HCT116 (cell line): ENCODE results near the gene SRGAP1. TPM values are rescaled to one million over a fixed set of nuclear protein-coding genes. Genes with fewer than 3 reads are reported as not detected.

ENCODE experiments used
- ATAC-seq: fragments of 200-7000 bp; cut with Tn5 transposase; 2 replicates; pipeline ENCODE4 v1.9.1; 2020; ENCODE audit warnings: mild to moderate bottlenecking, moderate library complexity
- BruUV-seq: library from RNA; stranded (reverse); fragments of 400-500 nt; replicated peaks from 2 replicates; lab custom pipeline; 2021; lab: Mats Ljungman, UMichigan
- CTCF ChIA-PET: fragments of 300-600 bp; sonication (Branson Sonifier 250); formaldehyde crosslinking; loops from one replicate; lab custom pipeline; 2021; ENCODE audit warnings: antibody characterized with exemption; lab: Charles Lee
- POLR2A ChIA-PET: fragments of 300-600, 350-600 bp; sonication (Branson Sonifier 250); formaldehyde crosslinking; loops from one replicate; lab custom pipeline; 2021; ENCODE audit warnings: antibody characterized with exemption; lab: Charles Lee
- RAD21 ChIA-PET, 2 experiments: fragments of 300-600 bp; sonication (Branson Sonifier 250); formaldehyde crosslinking; loops; one replicate each; lab custom pipeline; 2023; ENCODE audit warnings: low total read pairs in 2 of 2; ENCODE audit not compliant: uncharacterized antibody in 2 of 2, unreplicated experiment in 2 of 2, low non-redundant PET in 1 of 2; lab: Charles Lee
- DNase-seq: peaks from one replicate; pipeline ENCODE4 v3.0.0-alpha.2; 2010; ENCODE audit warnings: low read depth, low spot score
- H2AFZ ChIP-seq: fragments of 200-600 bp; shearing (Covaris generic), sonication (generic); 2 replicates; pipeline ENCODE4 v1.6.1; 2017; ENCODE audit warnings: low read depth, mixed run types, mixed read lengths, antibody characterized with exemption, low read length; ENCODE audit not compliant: poor library complexity, severe bottlenecking
- H3K27ac ChIP-seq: 2 replicates; pipeline ENCODE4 v1.5.1; 2012; ENCODE audit warnings: low read depth, low read length
- H3K27me3 ChIP-seq: fragments of 200-600 bp; sonication (generic); 2 replicates; pipeline ENCODE4 v1.6.1; 2016; ENCODE audit warnings: mixed run types, low read length, mixed read lengths; ENCODE audit not compliant: insufficient read depth
- H3K36me3 ChIP-seq, 2 experiments: fragments of 200-500 bp in 1 of 2; fragments of 200-600 bp in 1 of 2; sonication (Bioruptor generic) in 1 of 2; sonication (generic) in 1 of 2; 2 replicates each; pipeline versions ENCODE4 v1.5.1 to v1.6.1; 2014 to 2016; ENCODE audit warnings: low read length in 2 of 2, inconsistent platforms in 1 of 2, mixed read lengths in 1 of 2, mixed run types in 1 of 2; ENCODE audit not compliant: insufficient read depth in 2 of 2, control insufficient read depth in 1 of 2
- H3K4me1 ChIP-seq, 2 experiments: fragments of 200-600 bp in 1 of 2; sonication (generic) in 1 of 2; 2 replicates each; pipeline versions ENCODE4 v1.5.1 to v1.6.1; 2012 to 2017; ENCODE audit warnings: low read length in 2 of 2, inconsistent platforms in 1 of 2, mild to moderate bottlenecking in 1 of 2, mixed read lengths in 1 of 2, mixed run types in 1 of 2, moderate library complexity in 1 of 2; ENCODE audit not compliant: insufficient read depth in 2 of 2, control insufficient read depth in 1 of 2
- H3K4me2 ChIP-seq: fragments of 200-600 bp; sonication (generic); 2 replicates; pipeline ENCODE4 v1.6.1; 2017; ENCODE audit warnings: mixed run types, low read length, mixed read lengths
- H3K4me3 ChIP-seq, 2 experiments: fragments of 200-600 bp in 1 of 2; sonication (generic) in 1 of 2; replicated peaks in 1 of 2; 2 replicates each; pipeline ENCODE4 v1.5.1; 2011 to 2016; ENCODE audit warnings: low read length in 2 of 2, control low read depth in 1 of 2, low read depth in 1 of 2, mild to moderate bottlenecking in 1 of 2, mixed read lengths in 1 of 2, mixed run types in 1 of 2
- H3K79me2 ChIP-seq: fragments of 200-600 bp; sonication (generic); 2 replicates; pipeline ENCODE4 v1.6.1; 2017; ENCODE audit warnings: mild to moderate bottlenecking, mixed run types, low read length, moderate library complexity, mixed read lengths; ENCODE audit not compliant: insufficient read depth
- H3K9ac ChIP-seq: fragments of 200-600 bp; sonication (generic); 2 replicates; pipeline ENCODE4 v1.6.1; 2016; ENCODE audit warnings: low read length, mixed read lengths
- H3K9me2 ChIP-seq: fragments of 200-600 bp; sonication (generic), shearing (Covaris generic); 2 replicates; pipeline ENCODE4 v1.6.1; 2017; ENCODE audit warnings: mixed run types, mild to moderate bottlenecking, moderate library complexity; ENCODE audit not compliant: insufficient read depth
- H3K9me3 ChIP-seq, 2 experiments: fragments of 200-500 bp in 1 of 2; fragments of 200-600 bp in 1 of 2; sonication (Bioruptor generic) in 1 of 2; sonication (generic) in 1 of 2; 2 replicates each; pipeline ENCODE4 v1.6.1; 2014 to 2017; ENCODE audit warnings: low read length in 2 of 2, mixed read lengths in 2 of 2, inconsistent platforms in 1 of 2, low read depth in 1 of 2, mild to moderate bottlenecking in 1 of 2, mixed run types in 1 of 2, moderate library complexity in 1 of 2; ENCODE audit not compliant: control insufficient read depth in 1 of 2, insufficient read depth in 1 of 2
- H4K20me1 ChIP-seq: fragments of 200-600 bp; sonication (generic), shearing (Covaris generic); 2 replicates; pipeline ENCODE4 v1.6.1; 2017; ENCODE audit warnings: mixed run types, mild to moderate bottlenecking, moderate library complexity; ENCODE audit not compliant: insufficient read depth
- ATF3 ChIP-seq: IDR thresholded peaks from 2 replicates; pipeline ENCODE4 v1.6.1; 2012
- CBX3 ChIP-seq: IDR thresholded peaks from 2 replicates; pipeline ENCODE4 v1.6.1; 2012; ENCODE audit warnings: low read depth
- EGR1 ChIP-seq: IDR thresholded peaks from 2 replicates; pipeline ENCODE4 v1.6.1; 2012; ENCODE audit warnings: low read depth
- ELF1 ChIP-seq: IDR thresholded peaks from 2 replicates; pipeline ENCODE4 v1.6.1; 2012; ENCODE audit warnings: low read depth, borderline replicate concordance
- EZH2 ChIP-seq: fragments of 200-600 bp; sonication (generic); IDR thresholded peaks from 2 replicates; pipeline ENCODE4 v1.6.1; 2017; ENCODE audit warnings: antibody characterized with exemption, mixed run types
- EZH2phosphoT487 ChIP-seq: fragments of 200-600 bp; IDR thresholded peaks from 2 replicates; pipeline ENCODE4 v1.6.1; 2018; ENCODE audit warnings: antibody characterized with exemption, borderline replicate concordance
- JUND ChIP-seq: IDR thresholded peaks from 2 replicates; pipeline ENCODE4 v1.6.1; 2012
- POLR2A ChIP-seq: IDR thresholded peaks from 2 replicates; pipeline ENCODE4 v1.7.0; 2011; ENCODE audit warnings: borderline replicate concordance; ENCODE audit not compliant: insufficient read depth, insufficient read length; ENCODE audit errors: extremely low read depth
- POLR2AphosphoS5 ChIP-seq: IDR thresholded peaks from 2 replicates; pipeline ENCODE4 v1.6.1; 2011; ENCODE audit warnings: mild to moderate bottlenecking, low read depth, low read length, moderate library complexity
- REST ChIP-seq: IDR thresholded peaks from 2 replicates; pipeline ENCODE4 v1.6.1; 2012; ENCODE audit warnings: low read depth
- SIN3A ChIP-seq: IDR thresholded peaks from 2 replicates; pipeline ENCODE4 v1.6.1; 2012; ENCODE audit warnings: low read depth
- YY1 ChIP-seq: IDR thresholded peaks from 2 replicates; pipeline ENCODE4 v1.6.1; 2011; ENCODE audit warnings: low read length, low read depth, moderate library complexity, mild to moderate bottlenecking; ENCODE audit not compliant: insufficient replicate concordance; ENCODE audit errors: extremely low read depth
- ZFX ChIP-seq: fragments of 450-650 bp; IDR thresholded peaks from 2 replicates; pipeline ENCODE4 v1.6.1; 2017
- ZNF274 ChIP-seq: fragments of 200-500 bp; sonication (Bioruptor generic); IDR thresholded peaks from 2 replicates; pipeline ENCODE4 v1.6.1; 2014; ENCODE audit warnings: mild to moderate bottlenecking, low read depth, low read length, inconsistent platforms
- intact Hi-C: fragments of 100-400 bp; cut with micrococcal nuclease; formaldehyde crosslinking; loops from 2 replicates; pipeline ENCODE4 v1.10.0; 2022
- total RNA-seq: library from RNA; stranded (reverse); gene quantifications from one replicate; pipeline ENCODE4 v1.2.1, GENCODE V29; 2021; ENCODE audit not compliant: unreplicated experiment

Gene SRGAP1
- total RNA-seq, 1 experiment from 2014 or later, result 16.6 TPM

- TF ChIP-seq REST (no peak), EGR1 (no peak), SIN3A (no peak), JUND (no peak), POLR2AphosphoS5 (no peak), POLR2A (no peak)
- TF ChIP-seq, all 23 proteins: peak for 0
Observed at GRCh38 chr12:64086946-64087345, 242.4 kb downstream of the SRGAP1 start (continued).

GRCh38 chr12:64087761-64088160, 243.3 kb downstream of the SRGAP1 start:
- Histone ChIP-seq H3K79me2 (no peaks in the 10 kb centered on the region), H2AFZ (no peak overlapping the region), H4K20me1 (no peaks in the 10 kb centered on the region), H3K9ac (peak overlapping the region; percentile 57; the same call in 1 of the 2 replicates), H3K4me1 (peaks cover 57 to 60% of the 10 kb centered on the region in 2 experiments), H3K9me2 (no peaks in the 10 kb centered on the region), H3K27me3 (no peaks in the 10 kb centered on the region), H3K9me3 (no peaks in the 10 kb centered on the region), H3K4me2 (peak overlapping the region; percentile 84), H3K36me3 (no peaks in the 10 kb centered on the region), H3K27ac (peak overlapping the region; percentile 93), H3K4me3 (peak overlapping the region in 1 of 2 experiments; percentile 55; a peak in 1 of 4 replicates)
- ATAC-seq (no peak), DNase-seq (no peak)
- POLR2A ChIA-PET, result interaction anchor here (0.7 kb wide), 1 partner anchor 135 kb away, joined by 3 read pairs; the partner anchor contains the start of gene KICS2
- RAD21 ChIA-PET, result interaction anchor here in 1 of 2 experiments (0.7 kb wide), 1 partner anchor 11 kb away, joined by 4 read pairs; no protein-coding TSS in a partner anchor
- CTCF ChIA-PET, result no interaction called here
- BruUV-seq, result TSS peak; percentile 90
- intact Hi-C loops, result loop anchor here (2.0 kb wide), 1 partner anchor 93 kb away; no protein-coding TSS in a partner anchor
- no peak for TF ChIP-seq YY1
- no peak for TF ChIP-seq ZFX
- no peak for TF ChIP-seq POLR2A
- no peak for TF ChIP-seq CBX3
- TF ChIP-seq ZNF274, result no peak
- no peak for TF ChIP-seq EZH2phosphoT487
- TF ChIP-seq EZH2, result no peak
- no peak for TF ChIP-seq ELF1
- no peak for TF ChIP-seq SIN3A
- TF ChIP-seq EGR1, result no peak
- no peak for TF ChIP-seq ATF3
- TF ChIP-seq POLR2AphosphoS5, result no peak
- no peak for TF ChIP-seq REST
